DND-41 (cell line): ENCODE measurements around the gene EDNRB.

ENCODE experiments used
- EZH2 ChIP-seq: IDR thresholded peaks from 3 replicates; pipeline ENCODE4 v1.6.1; 2012; ENCODE audit warnings: borderline replicate concordance, low read depth, mild to moderate bottlenecking, moderate library complexity, low read length, inconsistent platforms; ENCODE audit not compliant: severe bottlenecking
- TF ChIP-seq, protein P1 (sequence below): IDR thresholded peaks from 2 replicates; pipeline ENCODE4 v1.5.1; 2012; ENCODE audit warnings: borderline replicate concordance, low read length, moderate library complexity, mild to moderate bottlenecking; ENCODE audit not compliant: poor library complexity, severe bottlenecking; ENCODE audit errors: extremely low read depth

DNA sequence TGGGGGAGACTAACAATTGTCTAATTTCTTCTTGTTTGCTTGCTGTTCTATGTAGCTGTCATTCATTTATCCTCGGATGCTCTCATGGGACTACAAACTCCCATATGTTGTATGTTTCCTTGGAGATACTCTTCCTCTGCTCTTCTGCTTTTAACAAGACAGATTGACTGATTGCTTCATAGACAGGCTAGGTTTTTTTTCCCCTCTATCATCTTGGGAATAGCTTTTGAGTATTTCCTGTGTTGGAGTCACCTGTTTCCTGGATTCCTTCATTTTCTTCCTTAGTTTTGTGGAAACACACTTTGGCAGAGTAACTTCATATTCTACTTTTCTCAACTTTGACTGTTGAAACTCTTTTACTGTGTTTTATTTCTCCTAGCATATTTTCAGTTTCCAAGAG is 27.6 kb downstream of the EDNRB start:
- TF ChIP-seq, protein P1, sequence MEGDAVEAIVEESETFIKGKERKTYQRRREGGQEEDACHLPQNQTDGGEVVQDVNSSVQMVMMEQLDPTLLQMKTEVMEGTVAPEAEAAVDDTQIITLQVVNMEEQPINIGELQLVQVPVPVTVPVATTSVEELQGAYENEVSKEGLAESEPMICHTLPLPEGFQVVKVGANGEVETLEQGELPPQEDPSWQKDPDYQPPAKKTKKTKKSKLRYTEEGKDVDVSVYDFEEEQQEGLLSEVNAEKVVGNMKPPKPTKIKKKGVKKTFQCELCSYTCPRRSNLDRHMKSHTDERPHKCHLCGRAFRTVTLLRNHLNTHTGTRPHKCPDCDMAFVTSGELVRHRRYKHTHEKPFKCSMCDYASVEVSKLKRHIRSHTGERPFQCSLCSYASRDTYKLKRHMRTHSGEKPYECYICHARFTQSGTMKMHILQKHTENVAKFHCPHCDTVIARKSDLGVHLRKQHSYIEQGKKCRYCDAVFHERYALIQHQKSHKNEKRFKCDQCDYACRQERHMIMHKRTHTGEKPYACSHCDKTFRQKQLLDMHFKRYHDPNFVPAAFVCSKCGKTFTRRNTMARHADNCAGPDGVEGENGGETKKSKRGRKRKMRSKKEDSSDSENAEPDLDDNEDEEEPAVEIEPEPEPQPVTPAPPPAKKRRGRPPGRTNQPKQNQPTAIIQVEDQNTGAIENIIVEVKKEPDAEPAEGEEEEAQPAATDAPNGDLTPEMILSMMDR: no peak
- no peak for TF ChIP-seq EZH2
